Heart left ventricle (tissue), 16 donors: ENCODE data around the gene ECHDC3. TPM values are rescaled to one million over a fixed set of nuclear protein-coding genes. Genes with fewer than 3 reads are reported as not detected.
A peak's percentile ranks its signal among the peaks of the same experiment; 100 is the strongest.

Experiments
- ATAC-seq, 4 donors: fragments of 200-7000 bp; cut with Tn5 transposase; one replicate each; pipeline ENCODE4 v1.9.1; 2020 to 2022; ENCODE audit warnings: moderate library complexity in 4 of 4, mild to moderate bottlenecking in 3 of 4, moderate number of reproducible peaks in 1 of 4
- DNase-seq, 5 donors: peaks; one replicate each; pipeline ENCODE4 v3.0.0-alpha.2; 2020
- H3K27ac ChIP-seq, 12 donors: fragments of 200-600 bp; sonication (generic) in 4 of 12; one replicate each; pipeline versions ENCODE4 v1.5.0 to v1.8.0; 2016 to 2022; ENCODE audit warnings: mild to moderate bottlenecking in 2 of 12
- H3K27me3 ChIP-seq, 9 donors: fragments of 200-600 bp; sonication (generic) in 2 of 9; one replicate each; pipeline versions ENCODE4 v1.5.1 to v1.8.0; 2016 to 2022; ENCODE audit warnings: mild to moderate bottlenecking in 3 of 9
- H3K36me3 ChIP-seq, 9 donors: fragments of 200-600 bp; sonication (generic) in 2 of 9; one replicate each; pipeline versions ENCODE4 v1.5.0 to v1.8.0; 2018 to 2022; ENCODE audit warnings: mild to moderate bottlenecking in 2 of 9
- H3K4me1 ChIP-seq, 12 donors: fragments of 200-600 bp; sonication (generic) in 4 of 12; one replicate each; pipeline versions ENCODE4 v1.5.0 to v1.8.0; 2016 to 2022; ENCODE audit warnings: mild to moderate bottlenecking in 3 of 12
- H3K4me3 ChIP-seq, 12 donors: fragments of 200-600 bp; sonication (generic) in 4 of 12; one replicate each; pipeline versions ENCODE4 v1.5.0 to v1.8.0; 2017 to 2022; ENCODE audit warnings: mild to moderate bottlenecking in 9 of 12, moderate library complexity in 4 of 12
- H3K9me3 ChIP-seq, 12 donors: fragments of 200-600 bp; sonication (generic) in 4 of 12; one replicate each; pipeline versions ENCODE4 v1.5.0 to v1.8.0; 2016 to 2022; ENCODE audit warnings: mild to moderate bottlenecking in 1 of 12
- CTCF ChIP-seq, 12 donors: fragments of 200-600 bp; sonication (generic) in 4 of 12; IDR thresholded peaks; one replicate each; pipeline versions ENCODE4 v1.5.0 to v1.8.0; 2018 to 2022; ENCODE audit warnings: antibody characterized with exemption in 12 of 12, mild to moderate bottlenecking in 5 of 12
- POLR2A ChIP-seq, 2 donors: fragments of 450-650 bp; IDR thresholded peaks; one replicate each; pipeline ENCODE4 v1.6.1; 2017; ENCODE audit warnings: antibody characterized with exemption in 2 of 2, mild to moderate bottlenecking in 2 of 2, moderate library complexity in 2 of 2
- WGBS, 4 donors: extraction: QIAGEN DNeasy Blood & Tissue Kit in 2 of 4; methylation state at CpG; one replicate each; pipeline versions ENCODE4 v1.1.5 to v1.1.7; 2013 to 2018; 5-methylcytosine and 5-hydroxymethylcytosine counted together
- intact Hi-C, 10 donors: fragments of 100-400 bp; cut with DNase I; formaldehyde crosslinking; loops; one replicate each; pipeline versions ENCODE4 v1.11.1 to v1.14.2; 2022
- long read RNA-seq, 3 donors: library from polyadenylated mRNA; unstranded; transcript quantifications; one replicate each; pipeline ENCODE4 v2.0.0, GENCODE V29; 2020 to 2021
- polyA plus RNA-seq, 2 donors: library from polyadenylated mRNA; stranded (reverse); fragments of 200-250 nt; gene quantifications; one replicate each; pipeline ENCODE4 v1.2.3, GENCODE V29; 2013
- total RNA-seq, 9 donors: library from RNA; depleted of rRNA in 2 of 9; stranded (reverse); fragments of >200 nt in 2 of 9; fragmentation: NEBNext Ultra II Directional in 3 of 9; extraction: Animal tissue kit (Norgen Biotek cat#: 25700) in 3 of 9; gene quantifications; one replicate each; pipeline versions ENCODE4 v1.1.0 to v1.2.4, GENCODE V29; 2016 to 2023
- donor health status: ischemic (EF 13 %, LVEDD 7.1; RV severe dilation, severe dysfunction).
- donor health status: healthy with polysubstance abuse.
- donor health status: DM: no; HTN: yes; CAD: no.
- donor health status: DM: no; HTN: no; CAD: no.
- donor health status: ischemic (EF 25% LVEDD 6.9; RV normal size, moderate dysfunction).
- donor health status: ischemic (EF 25% LVEDD 5.7; RV mildly dilated, moderate dysfunction).
- donor health status: healthy.
- donor health status: DM: yes; HTN: yes; CAD: no.
- donor health status: ischemic (EF 35%, LVEDD 5.7; RV mildly dilated, moderate dysfunction).
- donor health status: nonischemic (EF 11% LVEDD 7.7; RV severe dilation, severe dysfunction).
- donor health status: DM: yes; HTN: yes; CAD: no.
- donor health status: PGD.
- donor health status: ischemic (EF 29% LVEDD 5.4; RV normal size, mild dysfunction).
- donor health status: nonischemic (EF 23%, LVEDD 6.1; RV moderate dilation, normal function).

ECHDC3 gene
- 100 to 1,000 TPM in 3 of 9 donors, 10 to 100 TPM in 6; 36.8 to 554 (median 66.1) TPM for total RNA-seq
- 100 to 1,000 TPM in 1 of 2 donors, 10 to 100 TPM in 1; 30.2 to 115 TPM for polyA plus RNA-seq
- long read RNA-seq, donor 1, transcript ECHDC3-201 (5 exons, 1,649 nt), result major isoform, 191 of 249 reads
- long read RNA-seq, donor 1, partial matches to known transcripts, result 39 of 249 reads
- long read RNA-seq, donor 1, other reads (novel, unspliced or antisense), result 19 of 249 reads
- long read RNA-seq, donor 2, transcript ECHDC3-201 (5 exons, 1,649 nt), result major isoform, 55 of 101 reads
- long read RNA-seq, donor 2, partial matches to known transcripts, result 24 of 101 reads
- long read RNA-seq, donor 2, other reads (novel, unspliced or antisense), result 22 of 101 reads
- long read RNA-seq, donor 3, transcript ECHDC3-201 (5 exons, 1,649 nt), result major isoform, 174 of 231 reads
- long read RNA-seq, donor 3, partial matches to known transcripts, result 34 of 231 reads
- long read RNA-seq, donor 3, other reads (novel, unspliced or antisense), result 23 of 231 reads

GRCh38 chr10:11742009-11742778 lies at the start of gene ECHDC3:
Gene ECHDC3, plus strand, starts transcription at chr10:11742382. Its CDS starts 195 bp downstream, at chr10:11742577.
- H3K4me3 ChIP-seq, result peak within 1 kb of the TSS; percentile 46 to 90 (median 66)
- WGBS, 4 donors, result 1 to 6% (median 4%) methylated on average over 13 to 93 of the region's 93 CpGs
- H3K36me3 ChIP-seq, result no peaks in the 10 kb centered on the region
- peak; percentile 68 to 86 (median 80) for DNase-seq
- no peaks in the 10 kb centered on the region for H3K9me3 ChIP-seq
- peaks cover 0 to 32% (median 12%) of the 10 kb centered on the region in 12 donors for H3K4me1 ChIP-seq
- peak in 1 of 2 donors; percentile 66 for TF ChIP-seq POLR2A (IDR thresholded peaks at IDR 0.05)
- TF ChIP-seq CTCF (IDR thresholded peaks at IDR 0.05), result no peak
- H3K27me3 ChIP-seq, result peaks cover 0 to 7% (median 0%) of the 10 kb centered on the region in 9 donors
- peak within 1 kb of the TSS; percentile 78 to 99 (median 92) for H3K27ac ChIP-seq
- intact Hi-C loops, result loop anchor here in 1 of 10 donors (5.0 kb wide), 1 partner anchor 230 kb away; no protein-coding TSS in a partner anchor
- peak; percentile 44 to 90 (median 78) for ATAC-seq

GRCh38 chr10:11693376-11693775 lies 48.8 kb upstream of the ECHDC3 start:
- intact Hi-C loops, result no loop called here
- H3K9me3 ChIP-seq, result no peaks in the 10 kb centered on the region

GRCh38 chr10:11695779-11696178 lies 46.4 kb upstream of the ECHDC3 start:
- intact Hi-C loops, result no loop called here
- DNase-seq, result no peak
- Histone ChIP-seq H3K4me1 (peaks cover 0 to 13% (median 0%) of the 10 kb centered on the region in 12 donors), H3K27ac (no peak overlapping the region), H3K36me3 (no peaks in the 10 kb centered on the region), H3K27me3 (no peaks in the 10 kb centered on the region), H3K9me3 (no peaks in the 10 kb centered on the region), H3K4me3 (no peak overlapping the region)
- ATAC-seq, result no peak
- TF ChIP-seq POLR2A (IDR thresholded peaks at IDR 0.05), result no peak
- no peak for TF ChIP-seq CTCF (IDR thresholded peaks at IDR 0.05)
- WGBS, 4 donors, result 57 to 86% (median 71%) methylated on average over 2 of the region's 2 CpGs

More at GRCh38 chr10:11693376-11693775, 48.8 kb upstream of the ECHDC3 start:
- Histone ChIP-seq H3K36me3 (no peaks in the 10 kb centered on the region), H3K27me3 (no peaks in the 10 kb centered on the region), H3K4me3 (no peak overlapping the region), H3K27ac (no peak overlapping the region), H3K4me1 (peaks cover 0 to 1% (median 0%) of the 10 kb centered on the region in 12 donors)
- TF ChIP-seq CTCF (IDR thresholded peaks at IDR 0.05) (no peak), POLR2A (IDR thresholded peaks at IDR 0.05) (no peak)
- ATAC-seq (no peak), DNase-seq (no peak)
- 92 to 95% (median 95%) methylated on average over 7 of the region's 7 CpGs for WGBS, 4 donors
